GM12872 (cell line): ENCODE measurements around the gene CCL5.

ENCODE experiments used
- CTCF ChIP-seq: IDR thresholded peaks from 3 replicates; pipeline ENCODE4 v1.5.1; 2011; ENCODE audit warnings: low read depth, mild to moderate bottlenecking, low read length, moderate library complexity; ENCODE audit not compliant: insufficient read depth

Gene CCL5

GRCh38 chr17:35872196-35872980, 7.8 kb downstream of the CCL5 start:
- no peak for TF ChIP-seq CTCF

- no peak for TF ChIP-seq CTCF
These were observed 9.0 kb downstream of the CCL5 start for GRCh38 chr17:35870906-35871819.

- no peak for TF ChIP-seq CTCF
These were observed 11.4 kb downstream of the CCL5 start, which contains the start of gene HEATR9 for GRCh38 chr17:35868737-35869136. Gene HEATR9, minus strand, starts transcription at chr17:35868891. Its CDS starts 149 bp downstream, at chr17:35868742.

- no peak for TF ChIP-seq CTCF
These were observed 12.6 kb downstream of the CCL5 start for GRCh38 chr17:35867574-35867973.

GRCh38 chr17:35866341-35866950, 13.7 kb downstream of the CCL5 start:
- no peak for TF ChIP-seq CTCF

GRCh38 chr17:35865412-35866340, 14.5 kb downstream of the CCL5 start:
- TF ChIP-seq CTCF: no peak
